Osteocyte (in vitro differentiated cells): ENCODE data around the gene GPC5. TPM values are rescaled to one million over a fixed set of nuclear protein-coding genes. Genes with fewer than 3 reads are reported as not detected.
A peak's percentile ranks its signal among the peaks of the same experiment; 100 is the strongest.

Experiments used
- DNase-seq: peaks from one replicate; pipeline ENCODE4 v3.0.0; 2021; ENCODE audit warnings: mixed read lengths; ENCODE audit not compliant: unreplicated experiment; ENCODE audit errors: extremely low spot score
- H3K27ac Mint-ChIP-seq: one replicate; pipeline ENCODE4 v1.8.0; 2021; ENCODE audit warnings: mild to moderate bottlenecking, mixed read lengths; ENCODE audit not compliant: unreplicated experiment
- H3K27me3 Mint-ChIP-seq: one replicate; pipeline ENCODE4 v1.8.0; 2021; ENCODE audit warnings: mixed read lengths; ENCODE audit not compliant: unreplicated experiment
- H3K36me3 Mint-ChIP-seq: one replicate; pipeline ENCODE4 v1.8.0; 2021; ENCODE audit warnings: mixed read lengths; ENCODE audit not compliant: unreplicated experiment
- H3K4me1 Mint-ChIP-seq: one replicate; pipeline ENCODE4 v1.8.0; 2021; ENCODE audit warnings: mixed read lengths; ENCODE audit not compliant: unreplicated experiment
- H3K4me3 Mint-ChIP-seq: one replicate; pipeline ENCODE4 v1.8.0; 2021; ENCODE audit warnings: mild to moderate bottlenecking, moderate library complexity, mixed read lengths; ENCODE audit not compliant: unreplicated experiment
- H3K9me3 Mint-ChIP-seq: one replicate; pipeline ENCODE4 v1.8.0; 2021; ENCODE audit warnings: mixed read lengths; ENCODE audit not compliant: unreplicated experiment
- total RNA-seq: library from RNA; stranded (reverse); gene quantifications from 2 replicates; pipeline ENCODE4 v1.2.1, GENCODE V29; 2021
- TF ChIP-seq, protein P1 (sequence below): fragments of 200-600 bp; sonication (generic); IDR thresholded peaks from 2 replicates; pipeline ENCODE4 v1.5.0; 2021; ENCODE audit warnings: antibody characterized with exemption, mild to moderate bottlenecking, moderate library complexity

GPC5 gene
- total RNA-seq, 1 donor from 2014 or later, result 12.9 TPM

DNA sequence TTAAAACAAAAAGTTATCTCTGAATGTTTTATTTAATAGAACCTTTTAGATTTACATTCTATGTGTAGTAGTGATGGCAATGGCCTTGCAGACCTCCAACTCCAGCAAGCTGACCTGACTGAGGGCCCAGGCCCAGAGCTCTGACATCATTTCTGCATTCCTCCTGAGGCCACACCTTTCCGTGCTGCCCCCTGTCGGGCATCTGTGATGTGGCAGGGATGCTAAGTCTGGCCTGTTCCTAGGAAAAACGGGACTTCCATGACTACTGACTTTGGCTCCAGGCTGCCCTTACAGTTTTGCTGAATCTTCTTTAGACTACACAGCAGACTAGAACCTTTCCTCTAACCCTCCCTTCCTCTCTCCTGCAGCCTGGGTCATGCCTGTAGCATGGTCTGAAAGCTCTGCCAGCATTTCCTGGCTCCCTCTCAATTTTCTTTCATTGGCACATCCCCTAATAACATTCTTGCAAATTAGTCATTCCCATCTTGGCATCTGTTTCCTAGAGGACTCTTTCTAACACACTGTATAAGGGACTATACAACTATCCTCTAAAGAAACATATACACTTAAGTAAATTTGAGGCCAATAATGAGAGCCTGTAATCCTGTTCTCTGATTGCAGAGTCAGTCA, 249.1 kb downstream of the GPC5 start:
- no peak overlapping the region for H3K4me3 Mint-ChIP-seq
- no peaks in the 10 kb centered on the region for H3K27me3 Mint-ChIP-seq
- no peak for DNase-seq
- H3K27ac Mint-ChIP-seq, result peak overlapping the region; percentile 31
- H3K36me3 Mint-ChIP-seq, result no peaks in the 10 kb centered on the region
- peaks cover 18% of the 10 kb centered on the region for H3K4me1 Mint-ChIP-seq
- TF ChIP-seq, protein P1, sequence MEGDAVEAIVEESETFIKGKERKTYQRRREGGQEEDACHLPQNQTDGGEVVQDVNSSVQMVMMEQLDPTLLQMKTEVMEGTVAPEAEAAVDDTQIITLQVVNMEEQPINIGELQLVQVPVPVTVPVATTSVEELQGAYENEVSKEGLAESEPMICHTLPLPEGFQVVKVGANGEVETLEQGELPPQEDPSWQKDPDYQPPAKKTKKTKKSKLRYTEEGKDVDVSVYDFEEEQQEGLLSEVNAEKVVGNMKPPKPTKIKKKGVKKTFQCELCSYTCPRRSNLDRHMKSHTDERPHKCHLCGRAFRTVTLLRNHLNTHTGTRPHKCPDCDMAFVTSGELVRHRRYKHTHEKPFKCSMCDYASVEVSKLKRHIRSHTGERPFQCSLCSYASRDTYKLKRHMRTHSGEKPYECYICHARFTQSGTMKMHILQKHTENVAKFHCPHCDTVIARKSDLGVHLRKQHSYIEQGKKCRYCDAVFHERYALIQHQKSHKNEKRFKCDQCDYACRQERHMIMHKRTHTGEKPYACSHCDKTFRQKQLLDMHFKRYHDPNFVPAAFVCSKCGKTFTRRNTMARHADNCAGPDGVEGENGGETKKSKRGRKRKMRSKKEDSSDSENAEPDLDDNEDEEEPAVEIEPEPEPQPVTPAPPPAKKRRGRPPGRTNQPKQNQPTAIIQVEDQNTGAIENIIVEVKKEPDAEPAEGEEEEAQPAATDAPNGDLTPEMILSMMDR, result peak; percentile 66
- no peaks in the 10 kb centered on the region for H3K9me3 Mint-ChIP-seq

DNA sequence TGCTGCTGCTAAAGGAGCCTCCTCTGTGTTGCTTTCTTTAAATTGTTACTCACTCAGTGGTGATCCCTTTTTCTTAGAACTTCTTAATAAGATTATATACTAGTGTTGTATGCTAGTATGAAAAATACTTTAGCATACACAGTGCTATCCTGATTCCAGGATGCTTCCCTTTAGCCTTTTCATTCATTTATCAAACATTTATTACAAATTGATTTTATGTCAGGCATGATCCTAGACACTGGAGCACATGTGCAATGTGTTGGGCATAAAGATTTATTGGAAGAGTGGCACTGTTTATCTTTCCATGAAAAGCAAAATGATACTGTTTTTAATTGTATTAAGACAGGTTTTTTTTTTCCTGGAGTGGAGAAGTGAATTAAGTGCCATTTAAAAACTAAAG, 249.6 kb downstream of the GPC5 start:
- no peaks in the 10 kb centered on the region for H3K9me3 Mint-ChIP-seq
- no peaks in the 10 kb centered on the region for H3K36me3 Mint-ChIP-seq

DNA sequence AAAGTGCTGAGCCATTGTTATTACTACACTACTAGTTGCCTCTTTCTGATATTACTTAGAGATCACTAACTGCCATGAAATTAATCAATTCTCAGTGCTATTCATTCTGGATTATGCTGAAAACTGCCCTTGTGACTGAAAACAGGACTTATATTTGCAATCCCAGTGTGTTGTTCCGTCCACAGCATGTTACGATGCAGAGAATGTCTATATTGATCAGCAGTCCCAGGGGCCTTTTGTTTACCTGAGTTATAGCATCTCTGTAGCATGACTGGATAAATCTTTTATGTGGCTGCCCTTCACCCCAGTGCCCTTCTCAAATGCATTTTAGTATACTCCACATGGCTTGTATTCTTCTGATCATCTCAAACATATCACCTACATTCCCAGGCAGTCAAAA, 251.0 kb downstream of the GPC5 start:
- Mint-ChIP-seq H3K4me3 (no peak overlapping the region), H3K27me3 (no peaks in the 10 kb centered on the region), H3K9me3 (no peaks in the 10 kb centered on the region), H3K36me3 (no peaks in the 10 kb centered on the region), H3K27ac (no peak overlapping the region), H3K4me1 (peaks cover 24% of the 10 kb centered on the region)
- TF ChIP-seq, protein P1, result no peak
- no peak for DNase-seq

More for the DNA sequence above, 249.6 kb downstream of the GPC5 start:
- TF ChIP-seq, protein P1, result no peak
- no peak overlapping the region for H3K4me3 Mint-ChIP-seq
- no peaks in the 10 kb centered on the region for H3K27me3 Mint-ChIP-seq
- H3K27ac Mint-ChIP-seq, result no peak overlapping the region
- H3K4me1 Mint-ChIP-seq, result peaks cover 22% of the 10 kb centered on the region
- DNase-seq, result no peak

DNA sequence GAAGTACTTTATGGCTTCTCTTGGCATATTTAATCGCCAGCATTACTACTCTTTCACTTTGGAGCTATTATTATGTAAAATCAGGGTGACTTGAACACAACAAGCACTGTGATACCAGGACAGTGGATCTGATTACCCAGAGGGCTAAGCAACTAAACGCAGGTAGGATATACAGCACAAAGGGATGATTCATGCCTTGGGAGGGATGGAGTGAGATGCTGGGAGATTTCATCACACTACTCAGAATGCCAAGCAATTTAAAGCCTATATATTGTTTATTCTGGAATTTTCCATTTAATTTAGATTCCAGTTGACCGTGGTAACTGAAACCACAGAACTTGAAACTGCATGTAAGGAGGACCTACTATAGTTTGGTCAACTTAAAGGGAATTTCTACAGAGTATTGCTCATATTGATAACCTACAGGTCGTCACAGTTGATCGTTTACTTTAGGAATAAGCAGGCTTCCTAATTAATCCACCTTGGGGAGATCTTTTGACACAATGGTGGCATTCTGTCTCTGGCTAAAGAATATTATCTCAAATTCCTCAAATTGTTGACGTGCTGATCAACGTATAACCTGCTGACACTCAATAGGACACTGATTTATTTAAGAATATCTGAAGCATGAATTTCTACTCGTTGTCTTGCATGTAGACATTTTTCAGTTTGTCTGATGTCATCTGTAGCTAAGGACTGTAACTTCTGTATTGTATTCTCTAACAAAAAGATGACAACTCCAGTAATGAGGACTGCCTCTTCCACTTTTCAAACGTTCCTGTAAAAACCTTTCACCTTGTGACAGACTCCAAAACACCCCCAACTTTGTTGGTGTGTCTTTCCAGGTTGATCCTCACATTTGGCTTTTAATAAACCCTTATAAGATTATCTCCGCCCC, 254.2 kb downstream of the GPC5 start:
- H3K9me3 Mint-ChIP-seq, result no peaks in the 10 kb centered on the region
- H3K27ac Mint-ChIP-seq, result no peak overlapping the region
- TF ChIP-seq, protein P1, result no peak
- H3K27me3 Mint-ChIP-seq, result no peaks in the 10 kb centered on the region
- peaks cover 19% of the 10 kb centered on the region for H3K4me1 Mint-ChIP-seq
- no peaks in the 10 kb centered on the region for H3K36me3 Mint-ChIP-seq
- no peak overlapping the region for H3K4me3 Mint-ChIP-seq
- DNase-seq, result no peak

DNA sequence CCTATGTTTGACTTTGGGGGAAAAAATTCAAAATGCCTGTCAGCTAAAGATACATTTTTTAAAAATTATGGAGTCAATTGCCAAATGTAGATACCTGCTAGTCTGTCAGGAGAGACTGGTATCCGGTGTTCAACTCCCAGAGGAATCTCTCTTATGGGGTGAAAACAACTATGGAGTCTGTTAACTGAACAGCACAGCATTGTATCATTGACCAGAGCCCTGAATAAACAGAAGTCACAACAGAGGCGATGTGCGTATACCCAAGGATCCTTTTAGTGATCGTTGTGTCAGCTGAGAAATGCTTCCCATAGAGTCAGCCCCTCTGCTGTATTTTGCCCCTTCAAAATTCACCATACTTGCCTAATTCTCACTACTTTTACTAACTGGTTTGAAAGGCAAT, 257.3 kb downstream of the GPC5 start:
- DNase-seq, result no peak

More for the DNA sequence above, 257.3 kb downstream of the GPC5 start:
- no peak overlapping the region for H3K4me3 Mint-ChIP-seq
- no peaks in the 10 kb centered on the region for H3K27me3 Mint-ChIP-seq
- TF ChIP-seq, protein P1, result no peak
- peaks cover 22% of the 10 kb centered on the region for H3K4me1 Mint-ChIP-seq
- no peak overlapping the region for H3K27ac Mint-ChIP-seq
- no peaks in the 10 kb centered on the region for H3K36me3 Mint-ChIP-seq
- no peaks in the 10 kb centered on the region for H3K9me3 Mint-ChIP-seq
